Measurements from ENCODE around the gene DPP4.

DNA sequence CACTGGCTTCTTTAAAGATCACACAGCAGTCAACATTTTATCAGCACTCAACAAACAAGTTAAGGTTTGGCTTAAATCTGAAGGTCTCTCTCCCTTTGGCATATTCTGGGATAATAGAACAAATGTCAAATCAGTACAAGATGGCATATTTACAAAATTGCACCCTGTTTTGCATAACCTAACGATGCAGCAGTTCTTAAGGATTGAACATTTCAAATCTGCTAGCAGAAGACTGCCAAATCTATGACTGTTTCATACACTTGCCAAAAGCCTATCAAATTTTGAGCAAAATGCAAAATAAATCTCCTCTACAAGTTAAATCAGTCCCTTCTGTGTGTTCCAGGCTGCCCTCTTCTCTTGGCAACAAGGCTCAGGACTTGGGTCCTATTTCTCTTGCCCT is 73.6 kb downstream of the DPP4 start:
- TF ChIP-seq, protein P1, sequence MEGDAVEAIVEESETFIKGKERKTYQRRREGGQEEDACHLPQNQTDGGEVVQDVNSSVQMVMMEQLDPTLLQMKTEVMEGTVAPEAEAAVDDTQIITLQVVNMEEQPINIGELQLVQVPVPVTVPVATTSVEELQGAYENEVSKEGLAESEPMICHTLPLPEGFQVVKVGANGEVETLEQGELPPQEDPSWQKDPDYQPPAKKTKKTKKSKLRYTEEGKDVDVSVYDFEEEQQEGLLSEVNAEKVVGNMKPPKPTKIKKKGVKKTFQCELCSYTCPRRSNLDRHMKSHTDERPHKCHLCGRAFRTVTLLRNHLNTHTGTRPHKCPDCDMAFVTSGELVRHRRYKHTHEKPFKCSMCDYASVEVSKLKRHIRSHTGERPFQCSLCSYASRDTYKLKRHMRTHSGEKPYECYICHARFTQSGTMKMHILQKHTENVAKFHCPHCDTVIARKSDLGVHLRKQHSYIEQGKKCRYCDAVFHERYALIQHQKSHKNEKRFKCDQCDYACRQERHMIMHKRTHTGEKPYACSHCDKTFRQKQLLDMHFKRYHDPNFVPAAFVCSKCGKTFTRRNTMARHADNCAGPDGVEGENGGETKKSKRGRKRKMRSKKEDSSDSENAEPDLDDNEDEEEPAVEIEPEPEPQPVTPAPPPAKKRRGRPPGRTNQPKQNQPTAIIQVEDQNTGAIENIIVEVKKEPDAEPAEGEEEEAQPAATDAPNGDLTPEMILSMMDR (IDR thresholded peaks at IDR 0.05): no peak
- TF ChIP-seq POLR2A (IDR thresholded peaks at IDR 0.05) (no peak), POLR2AphosphoS5 (IDR thresholded peaks at IDR 0.05) (no peak), EP300 (IDR thresholded peaks at IDR 0.05) (no peak)
